ENCODE measurements around the gene ACSF3. TPM values are rescaled to one million over a fixed set of nuclear protein-coding genes. Genes with fewer than 3 reads are reported as not detected.

The ACSF3 gene
- polyA plus RNA-seq, 1 donor from 2014 or later, result 20.8 TPM

DNA sequence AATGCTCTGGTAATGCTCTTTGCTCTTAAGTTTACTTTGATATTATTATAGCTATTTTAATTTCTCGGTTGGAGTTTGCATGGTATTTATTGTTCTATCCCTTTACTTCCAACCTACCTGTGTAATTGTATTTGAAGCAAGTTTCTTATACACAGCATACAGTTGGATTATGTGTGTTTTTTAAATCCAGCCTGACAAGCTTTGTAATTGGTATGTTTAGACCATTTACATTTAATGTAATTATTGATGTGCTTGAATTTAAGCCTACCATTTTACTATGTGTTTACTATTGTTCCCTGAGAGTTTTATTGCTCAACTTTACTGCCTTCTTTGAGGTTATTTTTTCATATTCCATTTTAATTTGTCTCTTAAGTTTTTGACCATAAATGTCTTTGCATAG, 35.7 kb downstream of the ACSF3 start:
- Histone ChIP-seq H3K4me3 (ENCODE audit: low read length) (no peak overlapping the region), H3K9ac (ENCODE audit: low read length) (no peak overlapping the region), H3K9me3 (ENCODE audit: low read length) (no peaks in the 10 kb centered on the region), H3F3A (ENCODE audit: insufficient read depth, low read length, poor library complexity, severe bottlenecking) (no peaks in the 10 kb centered on the region), H3K9me2 (ENCODE audit: insufficient read depth, low read length) (no peaks in the 10 kb centered on the region), H3K36me3 (ENCODE audit: insufficient read depth, low read length) (no peaks in the 10 kb centered on the region), H3K27me3 (ENCODE audit: insufficient read depth, low read depth, low read length) (no peaks in the 10 kb centered on the region), H2AFZ (ENCODE audit: low read depth, low read length) (no peak overlapping the region), H3K79me2 (replicated peaks; ENCODE audit: insufficient read depth, low read length) (no peaks in the 10 kb centered on the region), H3K4me2 (ENCODE audit: low read length) (no peak overlapping the region), H3K27ac (ENCODE audit: low read length) (no peak overlapping the region), H4K20me1 (ENCODE audit: insufficient read depth) (no peaks in the 10 kb centered on the region)
- TF ChIP-seq, protein P1, sequence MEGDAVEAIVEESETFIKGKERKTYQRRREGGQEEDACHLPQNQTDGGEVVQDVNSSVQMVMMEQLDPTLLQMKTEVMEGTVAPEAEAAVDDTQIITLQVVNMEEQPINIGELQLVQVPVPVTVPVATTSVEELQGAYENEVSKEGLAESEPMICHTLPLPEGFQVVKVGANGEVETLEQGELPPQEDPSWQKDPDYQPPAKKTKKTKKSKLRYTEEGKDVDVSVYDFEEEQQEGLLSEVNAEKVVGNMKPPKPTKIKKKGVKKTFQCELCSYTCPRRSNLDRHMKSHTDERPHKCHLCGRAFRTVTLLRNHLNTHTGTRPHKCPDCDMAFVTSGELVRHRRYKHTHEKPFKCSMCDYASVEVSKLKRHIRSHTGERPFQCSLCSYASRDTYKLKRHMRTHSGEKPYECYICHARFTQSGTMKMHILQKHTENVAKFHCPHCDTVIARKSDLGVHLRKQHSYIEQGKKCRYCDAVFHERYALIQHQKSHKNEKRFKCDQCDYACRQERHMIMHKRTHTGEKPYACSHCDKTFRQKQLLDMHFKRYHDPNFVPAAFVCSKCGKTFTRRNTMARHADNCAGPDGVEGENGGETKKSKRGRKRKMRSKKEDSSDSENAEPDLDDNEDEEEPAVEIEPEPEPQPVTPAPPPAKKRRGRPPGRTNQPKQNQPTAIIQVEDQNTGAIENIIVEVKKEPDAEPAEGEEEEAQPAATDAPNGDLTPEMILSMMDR (IDR thresholded peaks at IDR 0.05; ENCODE audit: poor library complexity, severe bottlenecking), result no peak
- TF ChIP-seq SMC3 (conservative IDR thresholded peaks at IDR 0.05; ENCODE audit: poor library complexity) (no peak), RAD21 (conservative IDR thresholded peaks at IDR 0.05) (no peak), EP300 (conservative IDR thresholded peaks at IDR 0.05; ENCODE audit: poor library complexity, severe bottlenecking) (no peak), MXI1 (conservative IDR thresholded peaks at IDR 0.05; ENCODE audit: poor library complexity, severe bottlenecking) (no peak), EZH2 (IDR thresholded peaks at IDR 0.05; ENCODE audit: borderline replicate concordance, insufficient read depth, low read length, poor library complexity, severe bottlenecking) (no peak)
- TF ChIP-seq, protein P2, sequence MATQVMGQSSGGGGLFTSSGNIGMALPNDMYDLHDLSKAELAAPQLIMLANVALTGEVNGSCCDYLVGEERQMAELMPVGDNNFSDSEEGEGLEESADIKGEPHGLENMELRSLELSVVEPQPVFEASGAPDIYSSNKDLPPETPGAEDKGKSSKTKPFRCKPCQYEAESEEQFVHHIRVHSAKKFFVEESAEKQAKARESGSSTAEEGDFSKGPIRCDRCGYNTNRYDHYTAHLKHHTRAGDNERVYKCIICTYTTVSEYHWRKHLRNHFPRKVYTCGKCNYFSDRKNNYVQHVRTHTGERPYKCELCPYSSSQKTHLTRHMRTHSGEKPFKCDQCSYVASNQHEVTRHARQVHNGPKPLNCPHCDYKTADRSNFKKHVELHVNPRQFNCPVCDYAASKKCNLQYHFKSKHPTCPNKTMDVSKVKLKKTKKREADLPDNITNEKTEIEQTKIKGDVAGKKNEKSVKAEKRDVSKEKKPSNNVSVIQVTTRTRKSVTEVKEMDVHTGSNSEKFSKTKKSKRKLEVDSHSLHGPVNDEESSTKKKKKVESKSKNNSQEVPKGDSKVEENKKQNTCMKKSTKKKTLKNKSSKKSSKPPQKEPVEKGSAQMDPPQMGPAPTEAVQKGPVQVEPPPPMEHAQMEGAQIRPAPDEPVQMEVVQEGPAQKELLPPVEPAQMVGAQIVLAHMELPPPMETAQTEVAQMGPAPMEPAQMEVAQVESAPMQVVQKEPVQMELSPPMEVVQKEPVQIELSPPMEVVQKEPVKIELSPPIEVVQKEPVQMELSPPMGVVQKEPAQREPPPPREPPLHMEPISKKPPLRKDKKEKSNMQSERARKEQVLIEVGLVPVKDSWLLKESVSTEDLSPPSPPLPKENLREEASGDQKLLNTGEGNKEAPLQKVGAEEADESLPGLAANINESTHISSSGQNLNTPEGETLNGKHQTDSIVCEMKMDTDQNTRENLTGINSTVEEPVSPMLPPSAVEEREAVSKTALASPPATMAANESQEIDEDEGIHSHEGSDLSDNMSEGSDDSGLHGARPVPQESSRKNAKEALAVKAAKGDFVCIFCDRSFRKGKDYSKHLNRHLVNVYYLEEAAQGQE (IDR thresholded peaks at IDR 0.05; ENCODE audit: borderline replicate concordance), result no peak

DNA sequence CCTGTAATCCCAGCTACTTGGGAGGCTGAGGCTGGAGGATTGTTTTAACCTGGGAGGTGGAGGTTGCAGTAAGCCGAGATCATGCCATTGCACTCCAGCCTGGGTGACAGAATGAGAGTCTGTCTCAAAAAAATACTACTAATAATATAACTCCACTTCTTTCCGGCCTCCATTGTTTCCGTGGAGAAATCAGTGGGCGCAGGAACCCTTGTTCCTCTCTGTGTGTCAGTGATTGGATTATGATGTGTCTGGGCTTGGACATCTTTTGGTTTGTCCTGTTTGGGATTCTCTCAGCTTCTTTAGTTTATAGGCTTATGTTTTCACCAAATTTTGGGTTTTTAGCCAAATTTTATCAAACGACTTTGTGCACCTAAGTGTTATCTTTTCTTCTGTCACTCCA, 36.8 kb downstream of the ACSF3 start:
- Histone ChIP-seq H3K79me2 (replicated peaks; ENCODE audit: insufficient read depth, low read length) (no peaks in the 10 kb centered on the region), H3K4me2 (ENCODE audit: low read length) (no peak overlapping the region), H3K9ac (ENCODE audit: low read length) (no peak overlapping the region), H3K9me2 (ENCODE audit: insufficient read depth, low read length) (no peaks in the 10 kb centered on the region), H2AFZ (ENCODE audit: low read depth, low read length) (no peak overlapping the region), H3K9me3 (ENCODE audit: low read length) (no peaks in the 10 kb centered on the region), H4K20me1 (ENCODE audit: insufficient read depth) (no peaks in the 10 kb centered on the region), H3K27ac (ENCODE audit: low read length) (no peak overlapping the region), H3K4me3 (ENCODE audit: low read length) (no peak overlapping the region), H3K36me3 (ENCODE audit: insufficient read depth, low read length) (no peaks in the 10 kb centered on the region), H3K27me3 (ENCODE audit: insufficient read depth, low read depth, low read length) (no peaks in the 10 kb centered on the region), H3F3A (ENCODE audit: insufficient read depth, low read length, poor library complexity, severe bottlenecking) (no peaks in the 10 kb centered on the region)
- TF ChIP-seq, protein P1 (IDR thresholded peaks at IDR 0.05; ENCODE audit: poor library complexity, severe bottlenecking), result no peak
- no peak for TF ChIP-seq SMC3 (conservative IDR thresholded peaks at IDR 0.05; ENCODE audit: poor library complexity)
- no peak for TF ChIP-seq POLR2AphosphoS5 (IDR thresholded peaks at IDR 0.05)

All from neural cell (in vitro differentiated cells).